K562 (cell line): Measurements from ENCODE around the gene WDR47. TPM values are rescaled to one million over a fixed set of nuclear protein-coding genes. Genes with fewer than 3 reads are reported as not detected.
A peak's percentile ranks its signal among the peaks of the same experiment; 100 is the strongest.

Experiments used
- CHD1 ChIP-seq: fragments of 200-600 bp; sonication (generic); IDR thresholded peaks from one replicate; pipeline ENCODE4 v1.6.1; 2012; ENCODE audit warnings: mild to moderate bottlenecking, moderate library complexity, low read length, inconsistent platforms
- MECOM ChIP-seq: fragments of 250-450 bp; sonication (Bioruptor Pico); IDR thresholded peaks from 2 replicates; pipeline ENCODE4 v1.8.0; 2022; ENCODE audit warnings: inconsistent platforms
- MYBL2 ChIP-seq, 2 experiments: fragments of 450-650 bp in 1 of 2; sonication (generic) in 1 of 2; formaldehyde crosslinking in 1 of 2; IDR thresholded peaks; 2 replicates each; pipeline versions ENCODE4 v1.6.1 to v1.8.1; 2017 to 2022; ENCODE audit warnings: borderline replicate concordance in 1 of 2, inconsistent platforms in 1 of 2, low read depth in 1 of 2, mild to moderate bottlenecking in 1 of 2, missing genetic modification reagents in 1 of 2, moderate library complexity in 1 of 2
- NONO ChIP-seq, 2 experiments: fragments of 200-400 bp in 1 of 2; fragments of 450-650 bp in 1 of 2; formaldehyde crosslinking in 1 of 2; IDR thresholded peaks; 2 replicates each; pipeline ENCODE4 v1.6.1; 2017; ENCODE audit warnings: low read depth in 2 of 2, mild to moderate bottlenecking in 2 of 2, moderate library complexity in 2 of 2, low read length in 1 of 2
- NR2F6 ChIP-seq: fragments of 450-650 bp; formaldehyde crosslinking; IDR thresholded peaks from 2 replicates; pipeline ENCODE4 v1.4.0; 2020; ENCODE audit warnings: mild to moderate bottlenecking
- RAD21 ChIP-seq, 2 experiments: fragments of 250-450 bp in 1 of 2; fragments of 450-650 bp in 1 of 2; sonication (Bioruptor Pico) in 1 of 2; formaldehyde crosslinking in 1 of 2; IDR thresholded peaks in 1 of 2; conservative IDR thresholded peaks in 1 of 2; 2 replicates each; pipeline versions ENCODE4 v1.4.0 to v1.8.0; 2020 to 2022; ENCODE audit warnings: mild to moderate bottlenecking in 2 of 2, moderate library complexity in 1 of 2
- RREB1 ChIP-seq: fragments of 250-450 bp; sonication (Bioruptor Pico); IDR thresholded peaks from 2 replicates; pipeline ENCODE4 v1.4.0; 2020
- XRCC5 ChIP-seq: fragments of 200-400 bp; formaldehyde crosslinking; IDR thresholded peaks from 2 replicates; pipeline ENCODE4 v1.6.1; 2017; ENCODE audit warnings: low read depth, mild to moderate bottlenecking, low read length
- ZKSCAN3 ChIP-seq: fragments of 250-450 bp; sonication (Bioruptor Pico); IDR thresholded peaks from 2 replicates; pipeline ENCODE4 v1.4.0; 2020
- ZNF124 ChIP-seq: sonication (generic); formaldehyde crosslinking; IDR thresholded peaks from 2 replicates; pipeline ENCODE4 v1.8.1; 2022; ENCODE audit warnings: missing genetic modification reagents
- ZNF507 ChIP-seq: conservative IDR thresholded peaks from 2 replicates; pipeline ENCODE4 v1.6.1; 2017; ENCODE audit warnings: missing genetic modification characterization, missing compliant biosample characterization
- ZNF655 ChIP-seq: fragments of 250-450 bp; sonication (Bioruptor Pico); IDR thresholded peaks from 2 replicates; pipeline ENCODE4 v1.5.0; 2021
- polyA plus RNA-seq, 8 experiments: library from polyadenylated mRNA; depleted of rRNA in 4 of 8; stranded (reverse) in 5 of 8; unstranded in 3 of 8; fragments of >200 nt; fragmentation: Nextera tagmentation in 2 of 8; fragmentation: Illumina TruSeq in 1 of 8; extraction: Ambion mirVana in 2 of 8; extraction: Trizol in 1 of 8; gene quantifications; 2 replicates each; pipeline versions ENCODE4 v1.2.1 to v1.2.3, GENCODE V29; 2011 to 2014; ENCODE audit warnings: inconsistent platforms in 1 of 8, missing spikeins in 1 of 8
- total RNA-seq, 7 experiments: library from RNA; depleted of rRNA in 6 of 7; stranded (reverse); fragments of >200 nt in 6 of 7; fragmentation: Illumina TruSeq in 2 of 7; extraction: Trizol in 2 of 7; gene quantifications; 2 replicates each; pipeline versions ENCODE4 v1.2.1 to v1.2.3, GENCODE V29; 2011 to 2021; ENCODE audit warnings: low replicate concordance in 1 of 7
- TF ChIP-seq, protein P1 (sequence below), 2 experiments: fragments of 450-650 bp in 1 of 2; sonication (generic) in 1 of 2; formaldehyde crosslinking; conservative IDR thresholded peaks; 2 replicates each; pipeline versions ENCODE4 v1.4.0 to v1.8.1; 2020 to 2022; ENCODE audit warnings: mild to moderate bottlenecking in 1 of 2, missing genetic modification reagents in 1 of 2
- TF ChIP-seq, protein P2 (sequence below): sonication (generic); formaldehyde crosslinking; IDR thresholded peaks from 2 replicates; pipeline ENCODE4 v1.8.0; 2022; ENCODE audit warnings: mild to moderate bottlenecking, missing genetic modification reagents

WDR47 gene
- total and polyA plus RNA-seq, 9 of the 15 experiments (the other 6 are each of a cell fraction or from before 2014, with no cell fraction given), result 1.3 to 10.1 (median 4.9) TPM

DNA sequence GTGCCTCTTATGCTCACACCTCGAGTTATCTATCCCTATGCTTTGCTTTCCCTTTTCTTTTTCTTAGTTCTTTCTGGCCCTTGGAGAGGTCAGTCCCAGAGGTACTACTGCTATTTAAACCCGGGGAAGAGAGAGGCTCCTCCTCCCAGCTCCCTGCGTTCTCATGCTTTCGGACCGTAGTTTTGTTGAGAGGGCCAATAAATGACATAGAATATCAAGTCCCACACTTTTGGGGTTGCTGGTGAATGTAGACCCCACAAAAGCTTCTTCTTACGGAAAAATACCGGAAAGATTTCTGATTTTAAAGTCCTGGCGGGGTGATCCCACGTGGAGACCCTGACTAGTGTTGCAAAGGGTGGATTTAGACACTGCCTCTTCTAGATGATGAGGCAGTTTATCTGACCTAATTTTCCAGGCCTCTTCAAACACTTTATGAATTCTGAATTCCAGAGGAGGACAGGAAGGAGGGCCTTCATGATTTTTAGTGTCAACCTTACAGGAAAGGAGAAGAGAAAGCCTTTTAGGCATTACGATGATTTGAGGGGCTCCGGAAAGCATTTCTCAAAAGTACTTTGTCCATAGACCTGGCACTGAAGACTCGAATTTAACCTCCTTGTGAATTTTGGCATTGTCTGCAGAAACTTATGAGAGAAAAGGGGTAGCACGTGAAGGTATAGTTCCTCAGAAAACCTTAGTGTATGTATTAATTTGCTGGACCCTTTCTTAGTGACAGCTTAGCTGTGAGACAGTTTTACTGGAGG lies 49.4 kb upstream of the WDR47 start (continued):
- TF ChIP-seq CHD1 (peak; percentile 65), MECOM (no peak), NONO (IDR thresholded peaks at IDR 0.05; ENCODE audit: low read depth in 2 of 2, low read length in 1 of 2) (no peak), ZNF655 (CRISPR knock-in tag) (no peak), ZNF124 (CRISPR knock-in tag) (no peak), XRCC5 (no peak), RREB1 (no peak), RAD21 (CRISPR knock-in tag; conservative IDR thresholded peaks at IDR 0.05 in 1 of 2, IDR thresholded peaks at IDR 0.05 in 1 of 2) (0 out of 4 replicates have a peak, but pooled peaks of 1 of the 2 experiments have one; percentile 1), MYBL2 (IDR thresholded peaks at IDR 0.05; ENCODE audit: low read depth) (no peak), MYBL2 (CRISPR knock-in tag; IDR thresholded peaks at IDR 0.05; ENCODE audit: borderline replicate concordance) (no peak), NR2F6 (CRISPR knock-in tag) (no peak), ZNF507 (tag) (no peak), ZKSCAN3 (no peak)
- TF ChIP-seq, protein P1, sequence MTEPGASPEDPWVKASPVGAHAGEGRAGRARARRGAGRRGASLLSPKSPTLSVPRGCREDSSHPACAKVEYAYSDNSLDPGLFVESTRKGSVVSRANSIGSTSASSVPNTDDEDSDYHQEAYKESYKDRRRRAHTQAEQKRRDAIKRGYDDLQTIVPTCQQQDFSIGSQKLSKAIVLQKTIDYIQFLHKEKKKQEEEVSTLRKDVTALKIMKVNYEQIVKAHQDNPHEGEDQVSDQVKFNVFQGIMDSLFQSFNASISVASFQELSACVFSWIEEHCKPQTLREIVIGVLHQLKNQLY (CRISPR knock-in tag; conservative IDR thresholded peaks at IDR 0.05), result no peak
- TF ChIP-seq, protein P2, sequence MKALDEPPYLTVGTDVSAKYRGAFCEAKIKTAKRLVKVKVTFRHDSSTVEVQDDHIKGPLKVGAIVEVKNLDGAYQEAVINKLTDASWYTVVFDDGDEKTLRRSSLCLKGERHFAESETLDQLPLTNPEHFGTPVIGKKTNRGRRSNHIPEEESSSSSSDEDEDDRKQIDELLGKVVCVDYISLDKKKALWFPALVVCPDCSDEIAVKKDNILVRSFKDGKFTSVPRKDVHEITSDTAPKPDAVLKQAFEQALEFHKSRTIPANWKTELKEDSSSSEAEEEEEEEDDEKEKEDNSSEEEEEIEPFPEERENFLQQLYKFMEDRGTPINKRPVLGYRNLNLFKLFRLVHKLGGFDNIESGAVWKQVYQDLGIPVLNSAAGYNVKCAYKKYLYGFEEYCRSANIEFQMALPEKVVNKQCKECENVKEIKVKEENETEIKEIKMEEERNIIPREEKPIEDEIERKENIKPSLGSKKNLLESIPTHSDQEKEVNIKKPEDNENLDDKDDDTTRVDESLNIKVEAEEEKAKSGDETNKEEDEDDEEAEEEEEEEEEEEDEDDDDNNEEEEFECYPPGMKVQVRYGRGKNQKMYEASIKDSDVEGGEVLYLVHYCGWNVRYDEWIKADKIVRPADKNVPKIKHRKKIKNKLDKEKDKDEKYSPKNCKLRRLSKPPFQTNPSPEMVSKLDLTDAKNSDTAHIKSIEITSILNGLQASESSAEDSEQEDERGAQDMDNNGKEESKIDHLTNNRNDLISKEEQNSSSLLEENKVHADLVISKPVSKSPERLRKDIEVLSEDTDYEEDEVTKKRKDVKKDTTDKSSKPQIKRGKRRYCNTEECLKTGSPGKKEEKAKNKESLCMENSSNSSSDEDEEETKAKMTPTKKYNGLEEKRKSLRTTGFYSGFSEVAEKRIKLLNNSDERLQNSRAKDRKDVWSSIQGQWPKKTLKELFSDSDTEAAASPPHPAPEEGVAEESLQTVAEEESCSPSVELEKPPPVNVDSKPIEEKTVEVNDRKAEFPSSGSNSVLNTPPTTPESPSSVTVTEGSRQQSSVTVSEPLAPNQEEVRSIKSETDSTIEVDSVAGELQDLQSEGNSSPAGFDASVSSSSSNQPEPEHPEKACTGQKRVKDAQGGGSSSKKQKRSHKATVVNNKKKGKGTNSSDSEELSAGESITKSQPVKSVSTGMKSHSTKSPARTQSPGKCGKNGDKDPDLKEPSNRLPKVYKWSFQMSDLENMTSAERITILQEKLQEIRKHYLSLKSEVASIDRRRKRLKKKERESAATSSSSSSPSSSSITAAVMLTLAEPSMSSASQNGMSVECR (CRISPR knock-in tag), result no peak
